WI38 (cell line): ENCODE results near the gene LTBR.

Source experiments
- H3K4me3 ChIP-seq: 2 replicates; pipeline ENCODE4 v1.5.1; 2011; ENCODE audit warnings: low read depth, mild to moderate bottlenecking, control low read depth, low read length
- CTCF ChIP-seq: IDR thresholded peaks from 2 replicates; pipeline ENCODE4 v1.5.1; 2012; ENCODE audit warnings: low read depth, mild to moderate bottlenecking, control low read depth, low read length

The LTBR gene

DNA sequence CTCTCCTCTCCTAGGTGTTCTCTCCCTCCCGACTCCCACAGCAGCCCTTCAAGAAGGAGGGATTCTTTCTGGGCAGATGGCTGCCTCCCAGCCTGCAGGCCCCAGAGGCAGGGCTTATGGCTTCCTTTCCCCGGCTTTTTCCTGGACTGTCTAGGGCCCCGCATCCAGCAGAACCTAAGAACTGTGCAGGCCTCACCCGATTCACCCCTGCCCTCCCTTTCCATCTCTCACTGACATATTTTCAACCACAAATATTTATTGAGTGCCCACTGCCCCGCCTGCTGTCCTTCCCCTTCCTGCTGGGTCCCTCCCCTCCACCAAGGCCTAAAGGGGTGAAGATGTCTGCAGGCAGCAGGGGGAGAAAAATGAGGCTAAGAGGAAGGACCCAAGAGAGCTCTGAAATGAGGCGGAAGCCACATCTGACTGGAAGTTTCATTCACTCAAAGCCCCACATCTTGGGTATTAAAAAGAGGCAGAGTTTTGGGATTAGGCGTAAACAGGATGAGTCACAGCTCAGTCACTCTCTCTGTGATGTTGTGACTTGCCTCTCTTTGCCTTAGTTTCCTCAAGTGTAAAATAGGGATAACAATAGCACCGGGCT is 11.5 kb upstream of the LTBR start:
- no peak for TF ChIP-seq CTCF
- H3K4me3 ChIP-seq, result peak overlapping the region; percentile 17; the same call in 1 of the 2 replicates

- no peak for TF ChIP-seq CTCF
- H3K4me3 ChIP-seq, result no peak overlapping the region
Measured at GRCh38 chr12:6373022-6373787, 10.8 kb upstream of the LTBR start.

DNA sequence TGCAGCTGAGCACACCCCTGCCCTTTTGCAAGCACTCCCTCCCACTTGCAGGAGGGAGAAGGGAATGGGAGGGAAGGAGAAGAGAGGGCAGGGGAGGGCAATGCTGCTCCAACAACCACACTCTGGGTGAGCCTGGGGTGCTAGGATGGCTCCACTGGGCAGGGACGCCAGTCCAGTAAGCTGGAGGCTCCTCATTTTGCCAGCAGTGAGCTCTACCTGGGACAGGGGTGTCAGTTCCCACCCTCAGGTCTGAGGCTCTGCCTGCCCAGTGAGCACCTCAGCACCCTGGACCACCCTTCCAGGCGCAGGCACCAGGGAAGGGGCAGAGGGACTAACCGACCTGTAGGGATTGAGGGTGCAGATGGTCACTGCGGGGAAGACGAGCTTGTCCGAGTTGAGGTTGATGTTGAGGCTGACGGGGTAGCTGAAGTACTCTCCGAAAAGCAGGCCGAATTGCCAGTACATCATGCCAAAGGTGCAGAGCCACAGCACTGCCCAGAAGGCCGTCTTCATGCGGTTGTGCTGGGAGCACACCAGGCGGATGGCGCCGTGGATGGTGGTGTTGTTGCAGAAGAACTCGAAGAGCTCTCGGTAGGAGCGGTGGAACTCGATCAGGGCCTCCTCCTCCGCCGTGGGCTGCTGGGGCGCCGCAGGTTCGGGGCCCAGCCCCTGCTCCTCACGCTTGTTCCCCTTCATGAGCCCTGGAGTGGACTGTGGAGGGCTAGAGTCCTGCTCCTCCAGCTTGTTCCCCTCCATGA is 9.8 kb upstream of the LTBR start:
- TF ChIP-seq CTCF, result no peak
- H3K4me3 ChIP-seq, result no peak overlapping the region

GRCh38 chr12:6374786-6375160 is 9.2 kb upstream of the LTBR start:
- no peak for TF ChIP-seq CTCF
- no peak overlapping the region for H3K4me3 ChIP-seq

- no peak within 1 kb of the TSS for H3K4me3 ChIP-seq
- TF ChIP-seq CTCF, result no peak
Measured at GRCh38 chr12:6375269-6376078, 8.5 kb upstream of the LTBR start, which contains the start of gene SCNN1A. SCNN1A (minus strand) TSS chr12:6375563; CDS start chr12:6374783, 780 bp downstream.

GRCh38 chr12:6376079-6376869 is 7.7 kb upstream of the LTBR start:
- H3K4me3 ChIP-seq, result no peak overlapping the region
- TF ChIP-seq CTCF, result peak; percentile 59
